NCI-H1092 (cell line): ENCODE data around the gene ADSS1.
"Not testable (repeated sequence)": the region's sequence is repeated elsewhere in the genome, so short reads cannot be mapped to it uniquely, and the experiment has no call there.

ENCODE experiments used
- DNase-seq: peaks from one replicate; lab custom pipeline; 2025; lab: John Stamatoyannopoulos, UW

ADSS1 gene

GRCh38 chr14:104734601-104734990 lies 10.6 kb downstream of the ADSS1 start:
- DNase-seq, result no peak

- DNase-seq, result no peak
Observed at GRCh38 chr14:104734991-104735779, 11.2 kb downstream of the ADSS1 start.

GRCh38 chr14:104735830-104736642 lies 12.0 kb downstream of the ADSS1 start:
- DNase-seq, result no peak

- DNase-seq, result no peak
Observed at GRCh38 chr14:104738375-104739019, 14.5 kb downstream of the ADSS1 start.

- DNase-seq, result no peak
Observed at GRCh38 chr14:104739026-104739425, 15.0 kb downstream of the ADSS1 start.

- no peak for DNase-seq
Observed at GRCh38 chr14:104739546-104740516, 15.8 kb downstream of the ADSS1 start.

GRCh38 chr14:104741108-104741802 lies 17.2 kb downstream of the ADSS1 start:
- DNase-seq, result no peak

GRCh38 chr14:104741803-104742251 lies 17.8 kb downstream of the ADSS1 start:
- no peak for DNase-seq

- DNase-seq, result no peak
Observed at GRCh38 chr14:104742586-104743455, 18.8 kb downstream of the ADSS1 start.

- no peak for DNase-seq
Observed at GRCh38 chr14:104743461-104744380, 19.7 kb downstream of the ADSS1 start.

GRCh38 chr14:104744484-104744883 lies 20.5 kb downstream of the ADSS1 start:
- no peak for DNase-seq

- DNase-seq, result no peak
Observed at GRCh38 chr14:104745431-104745830, 21.4 kb downstream of the ADSS1 start.

GRCh38 chr14:104746071-104746545 lies 22.1 kb downstream of the ADSS1 start:
- no peak for DNase-seq

- DNase-seq, result peak; percentile 57
Observed at GRCh38 chr14:104746934-104747481, 23.0 kb downstream of the ADSS1 start.

- DNase-seq, result no peak
Observed at GRCh38 chr14:104747876-104748275, 23.8 kb downstream of the ADSS1 start.

GRCh38 chr14:104749111-104749649 lies 25.2 kb downstream of the ADSS1 start:
- no peak for DNase-seq

- DNase-seq, result no peak
Observed at GRCh38 chr14:104750056-104750752, 26.2 kb downstream of the ADSS1 start.

GRCh38 chr14:104750753-104751057 lies 26.7 kb downstream of the ADSS1 start:
- not testable (repeated sequence) for DNase-seq
